Natural killer cell (primary cell): ENCODE data around the gene HGS. TPM values are rescaled to one million over a fixed set of nuclear protein-coding genes. Genes with fewer than 3 reads are reported as not detected.

Experiments used
- ATAC-seq, 3 donors: fragments of 150-1000 bp in 2 of 3; fragments of 200-7000 bp in 1 of 3; cut with Tn5 transposase; 1 replicate in 1 of 3; 2 replicates in 2 of 3; pipeline ENCODE4 v1.10.0; 2021; ENCODE audit warnings: mild to moderate bottlenecking in 2 of 3, moderate library complexity in 2 of 3
- DNase-seq, 2 donors: peaks; one replicate each; pipeline versions ENCODE4 v3.0.0 to v3.0.0-alpha.2; 2013 to 2021; ENCODE audit warnings: mixed read lengths in 1 of 2
- H3K27ac ChIP-seq: one replicate; pipeline ENCODE4 v1.5.1; 2013; ENCODE audit warnings: mild to moderate bottlenecking, low read length
- H3K27me3 ChIP-seq: one replicate; pipeline ENCODE4 v1.6.1; 2013; ENCODE audit warnings: low read length; ENCODE audit not compliant: control insufficient read depth, insufficient read depth
- H3K36me3 ChIP-seq: one replicate; pipeline ENCODE4 v1.6.1; 2013; ENCODE audit warnings: low read length; ENCODE audit not compliant: control insufficient read depth, insufficient read depth
- H3K4me1 ChIP-seq: one replicate; pipeline ENCODE4 v1.6.1; 2013; ENCODE audit warnings: low read length; ENCODE audit not compliant: control insufficient read depth, insufficient read depth
- H3K4me3 ChIP-seq: one replicate; pipeline ENCODE4 v1.5.1; 2013; ENCODE audit warnings: low read length
- H3K9me3 ChIP-seq: one replicate; pipeline ENCODE4 v1.6.1; 2013; ENCODE audit warnings: low read length; ENCODE audit not compliant: control insufficient read depth, insufficient read depth
- H3K27ac Mint-ChIP-seq, 2 donors: one replicate each; pipeline ENCODE4 v1.8.0; 2022; ENCODE audit warnings: mild to moderate bottlenecking in 2 of 2, mixed read lengths in 2 of 2, moderate library complexity in 1 of 2
- H3K27me3 Mint-ChIP-seq, 2 donors: one replicate each; pipeline ENCODE4 v1.8.0; 2022; ENCODE audit warnings: low read depth in 2 of 2, mixed read lengths in 2 of 2
- H3K36me3 Mint-ChIP-seq: one replicate; pipeline ENCODE4 v1.8.0; 2022; ENCODE audit warnings: mixed read lengths
- H3K4me1 Mint-ChIP-seq, 2 donors: one replicate each; pipeline ENCODE4 v1.8.0; 2022; ENCODE audit warnings: mixed read lengths in 2 of 2
- H3K4me3 Mint-ChIP-seq: one replicate; pipeline ENCODE4 v1.8.0; 2022; ENCODE audit warnings: mild to moderate bottlenecking, moderate library complexity, mixed read lengths
- H3K9me3 Mint-ChIP-seq, 2 donors: one replicate each; pipeline ENCODE4 v1.8.0; 2022; ENCODE audit warnings: mixed read lengths in 2 of 2
- CTCF ChIP-seq: fragments of 200-600 bp; IDR thresholded peaks from one replicate; pipeline ENCODE4 v1.8.0; 2022; ENCODE audit warnings: antibody characterized with exemption
- WGBS: methylation state at CpG from one replicate; pipeline ENCODE4 v1.1.7; 2013; ENCODE audit warnings: missing lambda C conversion rate; ENCODE audit not compliant: insufficient coverage; 5-methylcytosine and 5-hydroxymethylcytosine counted together
- intact Hi-C: fragments of 100-400 bp; cut with micrococcal nuclease; formaldehyde crosslinking; loops from one replicate; pipeline ENCODE4 v1.14.2; 2022
- total RNA-seq, 4 donors: library from RNA; stranded (reverse); fragments of 120-200 nt in 1 of 4; gene quantifications; one replicate each; pipeline versions ENCODE4 v1.2.3 to v1.2.4, GENCODE V29; 2013 to 2022

Gene HGS
- total RNA-seq, 3 donors from 2014 or later (not counting 1 experiment from before 2014, with no cell fraction given) = 179 to 186 (median 181) TPM

- no peak for TF ChIP-seq CTCF
- intact Hi-C loops = no loop called here
- Mint-ChIP-seq H3K27ac (peak within 1 kb of the TSS; percentile 84 to 88), H3K4me3 (peak within 1 kb of the TSS; percentile 96), H3K27me3 (no peaks in the 10 kb centered on the region), H3K4me1 (peaks cover 9 to 20% of the 10 kb centered on the region in 2 donors), H3K9me3 (no peaks in the 10 kb centered on the region), H3K36me3 (no peaks in the 10 kb centered on the region)
- H3K4me3 ChIP-seq = peak within 1 kb of the TSS; percentile 78
- H3K27me3 ChIP-seq = no peaks in the 10 kb centered on the region
- H3K4me1 ChIP-seq = peaks cover 20% of the 10 kb centered on the region
- DNase-seq = peak; percentile 78 to 92
- no peaks in the 10 kb centered on the region for H3K36me3 ChIP-seq
- H3K27ac ChIP-seq = peak within 1 kb of the TSS; percentile 59
- H3K9me3 ChIP-seq = no peaks in the 10 kb centered on the region
- peak; percentile 90 to 93 (median 92) for ATAC-seq
- WGBS = under 1% methylated on average over 77 of the region's 77 CpGs
Observed at GRCh38 chr17:81636505-81637288, 47.1 kb upstream of the HGS start, which contains the start of the genes NPLOC4 and TSPAN10. NPLOC4 (minus strand) TSS chr17:81637112; CDS start chr17:81636930, 182 bp downstream. TSPAN10 (plus strand) TSS chr17:81637196; CDS start chr17:81642413, 5,217 bp downstream.

GRCh38 chr17:81638683-81639082 lies 45.1 kb upstream of the HGS start:
- no peak for TF ChIP-seq CTCF
- H3K4me1 Mint-ChIP-seq = peaks cover 9 to 12% of the 10 kb centered on the region in 2 donors
- H3K4me1 ChIP-seq = peaks cover 20% of the 10 kb centered on the region
- H3K9me3 Mint-ChIP-seq = no peaks in the 10 kb centered on the region
- WGBS = 90% methylated on average over 3 of the region's 4 CpGs
- no peaks in the 10 kb centered on the region for H3K27me3 ChIP-seq
- no peak overlapping the region for H3K27ac ChIP-seq
- H3K9me3 ChIP-seq = no peaks in the 10 kb centered on the region
- peak overlapping the region; percentile 35 for H3K4me3 Mint-ChIP-seq
- H3K36me3 ChIP-seq = no peaks in the 10 kb centered on the region
- no peak for DNase-seq
- no peak overlapping the region for H3K4me3 ChIP-seq
- ATAC-seq = no peak
- intact Hi-C loops = no loop called here
- no peak overlapping the region for H3K27ac Mint-ChIP-seq
- no peaks in the 10 kb centered on the region for H3K36me3 Mint-ChIP-seq
- H3K27me3 Mint-ChIP-seq = no peaks in the 10 kb centered on the region

GRCh38 chr17:81640011-81640410 lies 43.8 kb upstream of the HGS start:
- 93% methylated on average over 9 of the region's 9 CpGs for WGBS
- DNase-seq = no peak
- intact Hi-C loops = no loop called here

More at GRCh38 chr17:81640011-81640410, 43.8 kb upstream of the HGS start:
- ATAC-seq = no peak
- no peak overlapping the region for H3K4me3 ChIP-seq
- Mint-ChIP-seq H3K27me3 (no peaks in the 10 kb centered on the region), H3K27ac (no peak overlapping the region), H3K4me3 (no peak overlapping the region), H3K9me3 (no peaks in the 10 kb centered on the region), H3K36me3 (no peaks in the 10 kb centered on the region), H3K4me1 (peaks cover 9 to 12% of the 10 kb centered on the region in 2 donors)
- peaks cover 20% of the 10 kb centered on the region for H3K4me1 ChIP-seq
- H3K27ac ChIP-seq = no peak overlapping the region
- no peaks in the 10 kb centered on the region for H3K27me3 ChIP-seq
- TF ChIP-seq CTCF = no peak
- no peaks in the 10 kb centered on the region for H3K9me3 ChIP-seq
- no peaks in the 10 kb centered on the region for H3K36me3 ChIP-seq
